GM12878 (cell line): Measurements from ENCODE around the gene SH2D2A. TPM values are rescaled to one million over a fixed set of nuclear protein-coding genes. Genes with fewer than 3 reads are reported as not detected.

ENCODE experiments used
- ATF3 ChIP-seq: IDR thresholded peaks from 2 replicates; pipeline ENCODE4 v1.6.1; 2011; ENCODE audit warnings: low read depth, mild to moderate bottlenecking, low read length, moderate library complexity, borderline replicate concordance; ENCODE audit errors: extremely low read depth
- CEBPZ ChIP-seq: fragments of 150-350 bp; IDR thresholded peaks from 2 replicates; pipeline ENCODE4 v1.6.1; 2016; ENCODE audit warnings: low read depth, low read length
- HDAC2 ChIP-seq: fragments of 200-600 bp; sonication (generic); IDR thresholded peaks from 2 replicates; pipeline ENCODE4 v1.6.1; 2017
- JUNB ChIP-seq: IDR thresholded peaks from 2 replicates; pipeline ENCODE4 v1.6.1; 2016; ENCODE audit warnings: antibody characterized with exemption, mild to moderate bottlenecking
- PAX8 ChIP-seq: fragments of 450-650 bp; IDR thresholded peaks from 2 replicates; pipeline ENCODE4 v1.6.1; 2017; ENCODE audit warnings: mild to moderate bottlenecking, moderate library complexity
- PML ChIP-seq: IDR thresholded peaks from 2 replicates; pipeline ENCODE4 v1.6.1; 2012; ENCODE audit warnings: low read length, inconsistent platforms
- YBX1 ChIP-seq: fragments of 450-650 bp; IDR thresholded peaks from 2 replicates; pipeline ENCODE4 v1.6.1; 2016; ENCODE audit warnings: antibody characterized with exemption
- ZBED1 ChIP-seq: IDR thresholded peaks from 2 replicates; pipeline ENCODE4 v1.6.1; 2016; ENCODE audit warnings: borderline replicate concordance
- polyA plus RNA-seq, 11 experiments: library from polyadenylated mRNA; depleted of rRNA in 4 of 11; unstranded in 6 of 11; stranded (reverse) in 5 of 11; fragments of >200 nt; fragmentation: Nextera tagmentation in 4 of 11; fragmentation: Illumina TruSeq in 1 of 11; extraction: Ambion mirVana in 4 of 11; extraction: Trizol in 1 of 11; gene quantifications; 1 replicate in 1 of 11; 2 replicates in 10 of 11; pipeline versions ENCODE4 v1.2.1 to v1.2.3, GENCODE V29; 2011 to 2016; ENCODE audit warnings: inconsistent platforms in 2 of 11, missing spikeins in 2 of 11, low read depth in 1 of 11
- total RNA-seq, 4 experiments: library from RNA; depleted of rRNA in 3 of 4; stranded (reverse); fragments of >200 nt in 3 of 4; fragmentation: Illumina TruSeq in 1 of 4; extraction: Trizol in 1 of 4; gene quantifications; 2 replicates each; pipeline versions ENCODE4 v1.2.1 to v1.2.3, GENCODE V29; 2013 to 2021

SH2D2A gene
- total and polyA plus RNA-seq, 10 of the 15 experiments (the other 5 are each of a cell fraction or from before 2014, with no cell fraction given), result 0.72 to 15.9 (median 7.0) TPM

- TF ChIP-seq JUNB (no peak), PAX8 (no peak), PML (no peak), ATF3 (no peak), CEBPZ (no peak), ZBED1 (no peak), YBX1 (no peak), HDAC2 (no peak)
Measured at GRCh38 chr1:156794506-156795373, 21.9 kb downstream of the SH2D2A start (continued).
